GM13977 (cell line): ENCODE results near the gene TLR7.

Experiments used
- DNase-seq: peaks from one replicate; pipeline ENCODE4 v3.0.0; 2012; ENCODE audit warnings: low spot score
- in situ Hi-C: fragments of 300-500 bp; cut with MboI; formaldehyde crosslinking; loops from one replicate; pipeline ENCODE4 v1.12.0; 2022; ENCODE audit warnings: low sequenced_read_pairs, low pct_unique_long_range_greater_than_20kb, mixed read lengths, inconsistent platforms; ENCODE audit not compliant: unreplicated experiment
- TF ChIP-seq, protein P1 (sequence below): IDR thresholded peaks from 2 replicates; pipeline ENCODE4 v1.5.1; 2012; ENCODE audit warnings: mild to moderate bottlenecking, control low read depth; ENCODE audit not compliant: insufficient read depth; ENCODE audit errors: extremely low read depth, missing control alignments

TLR7 gene

DNA sequence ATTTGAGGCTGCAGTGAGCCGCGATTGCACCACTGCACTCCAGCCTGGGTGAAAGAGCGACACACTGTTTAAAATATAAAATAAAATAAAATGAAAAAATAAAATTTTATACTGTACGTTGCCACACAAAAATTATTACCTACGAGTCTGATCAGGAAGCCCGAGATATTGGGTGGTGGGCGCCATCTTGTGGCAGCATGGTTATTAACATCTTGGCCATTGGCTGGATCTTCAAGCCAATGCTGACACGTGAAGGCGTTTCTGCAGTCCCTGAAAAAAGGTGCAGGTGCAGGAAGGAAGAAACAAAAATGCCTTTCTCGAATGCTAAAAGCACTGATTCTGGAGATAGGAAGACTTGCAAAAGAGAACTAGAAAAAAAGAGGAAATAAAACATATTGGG is 34.6 kb downstream of the TLR7 start:
- in situ Hi-C loops, result no loop called here
- TF ChIP-seq, protein P1, sequence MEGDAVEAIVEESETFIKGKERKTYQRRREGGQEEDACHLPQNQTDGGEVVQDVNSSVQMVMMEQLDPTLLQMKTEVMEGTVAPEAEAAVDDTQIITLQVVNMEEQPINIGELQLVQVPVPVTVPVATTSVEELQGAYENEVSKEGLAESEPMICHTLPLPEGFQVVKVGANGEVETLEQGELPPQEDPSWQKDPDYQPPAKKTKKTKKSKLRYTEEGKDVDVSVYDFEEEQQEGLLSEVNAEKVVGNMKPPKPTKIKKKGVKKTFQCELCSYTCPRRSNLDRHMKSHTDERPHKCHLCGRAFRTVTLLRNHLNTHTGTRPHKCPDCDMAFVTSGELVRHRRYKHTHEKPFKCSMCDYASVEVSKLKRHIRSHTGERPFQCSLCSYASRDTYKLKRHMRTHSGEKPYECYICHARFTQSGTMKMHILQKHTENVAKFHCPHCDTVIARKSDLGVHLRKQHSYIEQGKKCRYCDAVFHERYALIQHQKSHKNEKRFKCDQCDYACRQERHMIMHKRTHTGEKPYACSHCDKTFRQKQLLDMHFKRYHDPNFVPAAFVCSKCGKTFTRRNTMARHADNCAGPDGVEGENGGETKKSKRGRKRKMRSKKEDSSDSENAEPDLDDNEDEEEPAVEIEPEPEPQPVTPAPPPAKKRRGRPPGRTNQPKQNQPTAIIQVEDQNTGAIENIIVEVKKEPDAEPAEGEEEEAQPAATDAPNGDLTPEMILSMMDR, result peak; percentile 84
- peak; percentile 80 for DNase-seq

DNA sequence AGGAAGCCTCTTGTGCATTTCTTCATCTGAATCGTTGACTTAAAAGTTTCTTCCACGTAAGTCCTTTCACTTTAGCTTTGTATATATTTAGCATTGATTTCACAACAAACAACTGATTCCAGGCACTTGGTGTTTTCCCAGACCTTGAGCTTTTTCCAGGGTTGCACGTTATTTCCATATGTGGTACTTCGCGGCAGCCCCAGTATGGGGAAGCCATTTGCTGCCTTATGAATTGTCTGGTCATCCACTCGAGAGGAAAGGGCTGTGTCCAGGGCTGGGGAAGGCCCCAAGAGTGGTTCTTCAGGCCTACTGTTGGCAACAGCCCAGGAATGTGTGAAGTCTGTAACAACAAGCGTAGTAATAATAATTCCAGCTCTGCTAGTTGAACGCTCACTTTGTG is 36.8 kb downstream of the TLR7 start:
- in situ Hi-C loops, result no loop called here
- TF ChIP-seq, protein P1, result no peak
- DNase-seq, result no peak

- DNase-seq, result no peak
- in situ Hi-C loops, result no loop called here
Measured at GRCh38 chrX:12906046-12906761, 39.3 kb downstream of the TLR7 start, which contains the start of gene TLR8. TLR8 (plus strand) TSS chrX:12906620; CDS start chrX:12906707, 87 bp downstream.

DNA sequence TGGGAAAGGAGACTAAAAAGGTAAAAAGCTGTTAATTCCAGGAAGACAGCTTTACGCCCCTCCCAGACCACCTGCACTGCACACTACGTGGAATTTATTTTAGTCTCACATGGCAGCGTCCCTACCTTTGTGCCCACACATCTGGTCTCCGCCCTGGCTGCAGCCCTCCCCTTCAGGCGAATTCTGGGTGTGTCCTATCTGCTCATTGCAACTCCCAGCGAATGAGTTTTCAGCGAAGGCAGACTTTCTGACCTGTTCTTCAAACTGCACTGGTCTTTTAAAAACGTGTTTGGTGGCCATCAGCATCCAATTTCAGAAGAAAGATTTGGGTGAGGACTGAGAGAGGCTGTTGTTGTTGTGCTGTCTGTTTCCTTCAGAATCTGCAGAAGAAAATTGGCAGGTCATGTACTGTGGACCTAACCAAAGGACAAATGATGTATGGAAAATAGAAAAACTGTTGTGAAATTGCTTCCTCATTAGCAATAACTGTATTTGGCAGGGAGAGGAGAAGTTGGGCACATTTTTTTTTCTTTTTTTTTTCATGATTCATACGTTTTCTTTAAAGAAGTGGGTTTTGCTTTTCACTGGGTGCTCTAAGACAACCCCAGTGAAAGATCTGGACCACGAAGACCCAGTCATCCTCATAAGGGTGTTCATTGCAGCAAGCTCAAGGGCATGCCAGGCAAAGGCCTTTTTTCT is 43.7 kb downstream of the TLR7 start:
- TF ChIP-seq, protein P1, result no peak
- in situ Hi-C loops, result no loop called here
- DNase-seq, result no peak

More at GRCh38 chrX:12906046-12906761, 39.3 kb downstream of the TLR7 start, which contains the start of gene TLR8:
- TF ChIP-seq, protein P1, result no peak

DNA sequence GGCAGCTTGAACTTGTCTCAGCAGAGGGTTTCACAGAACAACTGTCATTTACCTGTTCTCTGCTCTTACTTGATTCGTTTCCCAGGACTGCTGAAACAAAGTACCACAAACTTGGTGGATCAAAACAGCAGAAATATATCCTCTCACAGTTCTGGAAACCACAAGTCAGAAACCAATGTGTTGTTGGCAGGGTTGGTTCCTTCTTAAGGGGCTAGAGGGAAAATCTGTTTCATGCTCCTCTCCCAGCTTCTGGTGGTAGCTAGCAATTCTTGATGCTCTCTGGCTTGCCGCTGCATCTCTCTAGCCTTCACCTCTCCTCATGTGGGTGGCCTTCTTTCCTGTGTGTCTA is 44.2 kb downstream of the TLR7 start:
- in situ Hi-C loops, result no loop called here
- TF ChIP-seq, protein P1, result no peak
- no peak for DNase-seq

DNA sequence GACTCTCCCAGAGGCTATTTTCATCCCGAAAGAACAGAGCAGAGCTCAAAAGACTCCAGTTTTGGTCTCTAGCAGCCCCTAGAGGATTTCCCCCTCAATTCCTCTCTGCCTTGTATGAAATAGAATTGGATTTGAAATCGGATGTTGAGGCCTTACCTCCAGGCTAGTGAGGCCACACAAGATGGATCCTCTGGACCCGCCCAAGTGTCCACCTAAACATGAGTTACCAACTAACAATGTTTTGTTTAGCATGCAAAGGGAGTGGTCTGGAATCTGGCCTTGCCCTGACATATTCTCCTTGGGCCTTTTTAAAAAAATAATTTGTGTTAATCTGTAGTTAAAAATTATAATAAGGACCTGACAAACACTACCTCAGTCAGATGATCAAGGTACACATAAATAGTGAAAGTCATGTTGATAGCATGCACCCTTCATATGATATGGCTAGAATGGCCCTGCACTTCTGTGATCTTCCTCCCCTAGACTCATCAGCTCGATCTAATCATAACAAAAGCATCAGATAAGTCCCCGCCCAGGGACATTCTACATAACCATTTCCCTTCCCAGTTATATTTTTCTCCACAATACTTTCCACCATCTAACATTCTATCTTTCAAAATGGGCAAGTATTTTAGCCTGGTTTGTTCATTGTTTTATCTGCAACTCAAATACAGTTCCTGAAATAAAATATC is 46.1 kb downstream of the TLR7 start:
- TF ChIP-seq, protein P1, result no peak
- in situ Hi-C loops, result no loop called here
- no peak for DNase-seq
